ENCODE results near the gene GLIPR1L2. TPM values are rescaled to one million over a fixed set of nuclear protein-coding genes. Genes with fewer than 3 reads are reported as not detected.

The GLIPR1L2 gene
- total RNA-seq, 1 experiment from 2014 or later, result 0.35 TPM

DNA sequence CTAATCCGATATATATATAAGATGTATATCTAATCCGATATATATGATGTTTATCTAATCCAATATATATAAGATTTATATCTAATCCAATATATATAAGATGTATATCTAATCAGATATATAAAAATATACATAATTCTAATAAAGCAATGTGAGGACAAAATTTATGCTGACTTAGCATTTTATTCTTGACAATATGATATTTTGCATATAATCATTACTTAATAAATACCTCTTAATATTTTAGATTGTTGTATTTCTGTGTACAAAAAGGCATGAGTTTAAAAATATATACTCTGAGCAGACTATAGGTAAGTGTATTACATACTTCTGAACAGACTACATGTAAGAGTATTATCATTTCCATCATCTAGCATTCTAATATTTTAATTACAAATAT, 18.9 kb downstream of the GLIPR1L2 start:
- H2BK12ac ChIP-seq (ENCODE audit: insufficient read length, low read depth, low read length), result no peak overlapping the region
- H3K4me2 ChIP-seq (ENCODE audit: insufficient read depth, insufficient read length, low read length), result no peak overlapping the region
- no peak overlapping the region for H2BK20ac ChIP-seq (ENCODE audit: low read depth, low read length, poor library complexity, severe bottlenecking)
- no peak overlapping the region for H4K8ac ChIP-seq (replicated peaks; ENCODE audit: insufficient read length, low read depth, low read length)
- Mint-ChIP-seq H3K4me1 (peaks cover 5 to 7% of the 10 kb centered on the region in 2 experiments; a peak in 3 of 4 replicates), H3K36me3 (ENCODE audit: insufficient read depth in 1 of 3, low read depth in 3 of 3) (peaks cover 0 to 4% (median 2%) of the 10 kb centered on the region in 3 experiments; a peak in 2 of 7 replicates), H3K27ac (no peak overlapping the region), H3K4me3 (no peak overlapping the region), H3K27me3 (ENCODE audit: low read depth) (peaks cover 2% of the 10 kb centered on the region; the same call in 1 of the 2 replicates), H3K9me3 (peaks cover 0 to 4% of the 10 kb centered on the region in 2 experiments; a peak in 2 of 5 replicates)
- H4K5ac ChIP-seq (ENCODE audit: insufficient read length, low read depth, low read length), result no peak overlapping the region
- H2BK5ac ChIP-seq (ENCODE audit: insufficient read length, low read length), result no peak overlapping the region
- H3K79me1 ChIP-seq (ENCODE audit: insufficient read depth, low read depth, low read length, poor library complexity, severe bottlenecking), result no peaks in the 10 kb centered on the region
- H3K18ac ChIP-seq (ENCODE audit: insufficient read length, low read depth, low read length), result no peak overlapping the region
- H3K14ac ChIP-seq (ENCODE audit: insufficient read depth, low read length), result no peak overlapping the region
- H3K23me2 ChIP-seq (ENCODE audit: insufficient read length, low read depth, low read length, poor library complexity, severe bottlenecking), result no peaks in the 10 kb centered on the region
- H3K56ac ChIP-seq (ENCODE audit: insufficient read length, low read depth, low read length), result no peak overlapping the region
- H3K9me3 ChIP-seq (ENCODE audit: control insufficient read depth, low read depth, low read length), result no peaks in the 10 kb centered on the region
- no peak overlapping the region for H3K27ac ChIP-seq (ENCODE audit: insufficient read length, low read depth, low read length)
- TF ChIP-seq, protein P1, sequence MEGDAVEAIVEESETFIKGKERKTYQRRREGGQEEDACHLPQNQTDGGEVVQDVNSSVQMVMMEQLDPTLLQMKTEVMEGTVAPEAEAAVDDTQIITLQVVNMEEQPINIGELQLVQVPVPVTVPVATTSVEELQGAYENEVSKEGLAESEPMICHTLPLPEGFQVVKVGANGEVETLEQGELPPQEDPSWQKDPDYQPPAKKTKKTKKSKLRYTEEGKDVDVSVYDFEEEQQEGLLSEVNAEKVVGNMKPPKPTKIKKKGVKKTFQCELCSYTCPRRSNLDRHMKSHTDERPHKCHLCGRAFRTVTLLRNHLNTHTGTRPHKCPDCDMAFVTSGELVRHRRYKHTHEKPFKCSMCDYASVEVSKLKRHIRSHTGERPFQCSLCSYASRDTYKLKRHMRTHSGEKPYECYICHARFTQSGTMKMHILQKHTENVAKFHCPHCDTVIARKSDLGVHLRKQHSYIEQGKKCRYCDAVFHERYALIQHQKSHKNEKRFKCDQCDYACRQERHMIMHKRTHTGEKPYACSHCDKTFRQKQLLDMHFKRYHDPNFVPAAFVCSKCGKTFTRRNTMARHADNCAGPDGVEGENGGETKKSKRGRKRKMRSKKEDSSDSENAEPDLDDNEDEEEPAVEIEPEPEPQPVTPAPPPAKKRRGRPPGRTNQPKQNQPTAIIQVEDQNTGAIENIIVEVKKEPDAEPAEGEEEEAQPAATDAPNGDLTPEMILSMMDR (conservative IDR thresholded peaks at IDR 0.05), result no peak
- H3K9ac ChIP-seq (ENCODE audit: extremely low read depth, insufficient read length, low read length), result no peak overlapping the region
- H3K4ac ChIP-seq (ENCODE audit: low read depth, low read length), result no peak overlapping the region
- no CpG with 5 or more reads among the region's 2 CpGs for WGBS (ENCODE audit: extremely low coverage, insufficient read length, low lambda C conversion rate)
- H3T11ph ChIP-seq (ENCODE audit: low read length), result no peak overlapping the region
- no peak overlapping the region for H3K23ac ChIP-seq (ENCODE audit: insufficient read length, low read depth, low read length)
- H2BK15ac ChIP-seq (ENCODE audit: low read depth, low read length), result no peak overlapping the region
- H2BK120ac ChIP-seq (ENCODE audit: low read depth, low read length, poor library complexity, severe bottlenecking), result no peak overlapping the region
- H4K91ac ChIP-seq (ENCODE audit: insufficient read length, low read depth, low read length), result no peak overlapping the region
- H3K4me1 ChIP-seq (ENCODE audit: insufficient read depth, low read length), result no peaks in the 10 kb centered on the region
- no peak overlapping the region for H2AK5ac ChIP-seq (ENCODE audit: insufficient read length, low read length)
- H2AFZ ChIP-seq (ENCODE audit: low read length), result no peak overlapping the region
- H4K20me1 ChIP-seq (ENCODE audit: control insufficient read depth, insufficient read depth, insufficient read length), result no peaks in the 10 kb centered on the region
- no peaks in the 10 kb centered on the region for H3K79me2 ChIP-seq (ENCODE audit: insufficient read depth, low read length)
- no peaks in the 10 kb centered on the region for H3K27me3 ChIP-seq (ENCODE audit: insufficient read depth, low read length)
- no peak for DNase-seq

Measured in H9 (cell line).